ENCODE measurements around the gene POLA2. TPM values are rescaled to one million over a fixed set of nuclear protein-coding genes. Genes with fewer than 3 reads are reported as not detected.
"Not testable (repeated sequence)": the region's sequence is repeated elsewhere in the genome, so short reads cannot be mapped to it uniquely, and the experiment has no call there.

POLA2 gene
- total RNA-seq, 4 donors from 2014 or later, result 7.6 to 11.3 (median 10.4) TPM

- Histone ChIP-seq H3K27me3 (no peaks in the 10 kb centered on the region), H3K27ac (peak overlapping the region in 1 of 3 donors; percentile 27), H3K4me1 (peaks cover 9% of the 10 kb centered on the region in 2 donors), H3K9me3 (no peaks in the 10 kb centered on the region), H3K4me3 (replicated peaks in 1 of 3) (no peak overlapping the region), H3K36me3 (no peaks in the 10 kb centered on the region)
- TF ChIP-seq, protein P1, sequence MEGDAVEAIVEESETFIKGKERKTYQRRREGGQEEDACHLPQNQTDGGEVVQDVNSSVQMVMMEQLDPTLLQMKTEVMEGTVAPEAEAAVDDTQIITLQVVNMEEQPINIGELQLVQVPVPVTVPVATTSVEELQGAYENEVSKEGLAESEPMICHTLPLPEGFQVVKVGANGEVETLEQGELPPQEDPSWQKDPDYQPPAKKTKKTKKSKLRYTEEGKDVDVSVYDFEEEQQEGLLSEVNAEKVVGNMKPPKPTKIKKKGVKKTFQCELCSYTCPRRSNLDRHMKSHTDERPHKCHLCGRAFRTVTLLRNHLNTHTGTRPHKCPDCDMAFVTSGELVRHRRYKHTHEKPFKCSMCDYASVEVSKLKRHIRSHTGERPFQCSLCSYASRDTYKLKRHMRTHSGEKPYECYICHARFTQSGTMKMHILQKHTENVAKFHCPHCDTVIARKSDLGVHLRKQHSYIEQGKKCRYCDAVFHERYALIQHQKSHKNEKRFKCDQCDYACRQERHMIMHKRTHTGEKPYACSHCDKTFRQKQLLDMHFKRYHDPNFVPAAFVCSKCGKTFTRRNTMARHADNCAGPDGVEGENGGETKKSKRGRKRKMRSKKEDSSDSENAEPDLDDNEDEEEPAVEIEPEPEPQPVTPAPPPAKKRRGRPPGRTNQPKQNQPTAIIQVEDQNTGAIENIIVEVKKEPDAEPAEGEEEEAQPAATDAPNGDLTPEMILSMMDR (IDR thresholded peaks at IDR 0.05), result peak; percentile 63 to 87 (median 73)
- TF ChIP-seq POLR2A (IDR thresholded peaks at IDR 0.05), result no peak
- intact Hi-C loops (cut with DNase I), result no loop called here
- 7 to 12% methylated on average over 13 of the region's 13 CpGs for WGBS, 2 donors
- DNase-seq, result peak; percentile 91 to 93
Observed at GRCh38 chr11:65329944-65330403, 68.2 kb downstream of the POLA2 start.

- Histone ChIP-seq H3K4me3 (replicated peaks in 1 of 3) (no peak overlapping the region), H3K9me3 (no peaks in the 10 kb centered on the region), H3K27ac (no peak overlapping the region), H3K36me3 (no peaks in the 10 kb centered on the region), H3K27me3 (no peaks in the 10 kb centered on the region), H3K4me1 (peaks cover 14 to 15% of the 10 kb centered on the region in 2 donors)
- DNase-seq, result no peak
- TF ChIP-seq, protein P1 (IDR thresholded peaks at IDR 0.05), result no peak
- TF ChIP-seq POLR2A (IDR thresholded peaks at IDR 0.05), result no peak
- intact Hi-C loops (cut with DNase I), result no loop called here
- WGBS, 2 donors, result 84 to 92% methylated on average over 7 of the region's 7 CpGs
Observed at GRCh38 chr11:65330544-65330943, 68.8 kb downstream of the POLA2 start.

DNA sequence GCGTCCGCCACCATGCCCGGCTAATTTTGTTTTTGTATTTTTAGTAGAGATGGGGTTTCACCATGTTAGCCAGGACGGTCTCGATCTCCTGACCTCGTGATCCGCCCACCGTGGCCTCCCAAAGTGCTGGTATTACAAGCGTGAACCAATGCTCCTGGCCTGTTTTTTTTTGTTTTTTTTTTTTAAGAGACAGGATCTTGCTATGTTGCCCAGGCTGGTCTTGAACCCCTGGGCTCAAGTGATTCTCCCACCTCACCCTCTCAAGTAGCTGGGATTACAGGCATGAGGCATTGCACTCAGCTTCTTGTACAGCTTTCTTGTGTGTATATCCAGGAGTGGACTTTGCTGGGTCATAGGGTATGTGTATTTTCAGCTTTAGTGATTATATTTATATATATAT lies 70.8 kb downstream of the POLA2 start:
- H3K4me1 ChIP-seq, result peaks cover 11 to 18% of the 10 kb centered on the region in 2 donors
- H3K27me3 ChIP-seq; DNase-seq; H3K9me3 ChIP-seq; intact Hi-C loops (cut with DNase I); H3K4me3 ChIP-seq (replicated peaks in 1 of 3); H3K36me3 ChIP-seq; H3K27ac ChIP-seq: not testable (repeated sequence)
- WGBS, 2 donors, result 92 to 94% methylated on average over 9 of the region's 9 CpGs

DNA sequence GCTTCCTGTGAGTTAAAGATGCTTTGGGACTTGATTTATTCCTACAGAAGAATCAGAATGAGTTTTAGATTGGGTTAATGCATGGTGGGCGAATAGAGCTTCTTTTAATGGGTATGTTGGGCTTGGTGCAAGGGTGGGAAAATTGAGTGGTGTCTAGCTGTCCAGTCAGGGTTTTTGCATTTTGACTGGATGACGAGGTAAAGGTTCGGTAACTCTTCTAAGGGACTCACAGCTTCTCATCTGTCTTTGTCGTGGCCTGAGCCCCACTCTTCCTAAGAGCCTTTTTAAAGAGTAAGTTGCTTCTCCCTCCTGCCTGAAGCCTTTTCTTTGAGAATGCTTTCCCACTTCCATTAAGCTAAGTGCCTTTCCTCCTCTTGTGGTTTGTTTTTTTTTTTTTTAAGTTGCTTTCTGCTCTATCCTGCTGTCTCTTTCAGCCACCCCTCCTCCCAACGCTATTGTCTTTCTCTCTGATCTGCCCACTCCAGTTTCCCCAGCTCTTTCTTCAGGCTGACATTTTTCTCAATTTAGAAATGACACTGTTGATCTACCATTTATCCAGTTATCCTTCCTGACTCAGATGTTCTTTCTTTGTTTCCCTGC lies 73.0 kb downstream of the POLA2 start:
- peaks cover 11 to 15% of the 10 kb centered on the region in 2 donors for H3K4me1 ChIP-seq

DNA sequence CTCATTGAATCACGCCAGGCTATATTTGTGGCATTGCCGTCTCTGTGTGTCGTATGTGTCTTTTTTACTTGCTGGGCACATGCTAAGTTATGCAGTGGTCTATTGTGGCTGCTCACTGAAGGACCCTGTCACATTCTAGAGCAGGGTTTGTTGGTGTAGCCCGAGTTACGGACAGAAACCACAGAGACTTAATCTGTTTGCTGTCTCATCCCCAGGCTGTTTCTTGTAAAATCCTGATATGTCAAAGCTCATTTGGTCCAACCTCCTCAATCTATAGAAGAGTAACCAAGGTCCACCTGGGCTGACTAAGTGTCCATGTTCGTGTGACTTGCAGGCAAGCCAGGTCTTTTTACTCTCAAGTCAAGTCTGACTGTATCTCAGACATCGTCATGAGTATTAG lies 76.9 kb downstream of the POLA2 start:
- TF ChIP-seq POLR2A (IDR thresholded peaks at IDR 0.05), result no peak
- TF ChIP-seq, protein P1 (IDR thresholded peaks at IDR 0.05), result no peak
- 85 to 87% methylated on average over 7 of the region's 7 CpGs for WGBS, 2 donors
- Histone ChIP-seq H3K9me3 (no peaks in the 10 kb centered on the region), H3K27me3 (no peaks in the 10 kb centered on the region), H3K4me3 (replicated peaks in 1 of 3) (no peak overlapping the region), H3K4me1 (peaks cover 11 to 14% of the 10 kb centered on the region in 2 donors), H3K36me3 (peaks cover 32 to 35% of the 10 kb centered on the region in 2 donors), H3K27ac (no peak overlapping the region)
- intact Hi-C loops (cut with DNase I), result no loop called here
- no peak for DNase-seq

More for the DNA sequence above, 73.0 kb downstream of the POLA2 start:
- Histone ChIP-seq H3K4me3 (replicated peaks in 1 of 3) (peak overlapping the region; percentile 13 to 92 (median 82)), H3K36me3 (no peaks in the 10 kb centered on the region), H3K27ac (peak overlapping the region in 1 of 3 donors; percentile 66), H3K27me3 (no peaks in the 10 kb centered on the region), H3K9me3 (no peaks in the 10 kb centered on the region)
- DNase-seq, result no peak
- WGBS, 2 donors, result 13 to 18% methylated on average over 5 of the region's 5 CpGs
- TF ChIP-seq POLR2A (IDR thresholded peaks at IDR 0.05), result no peak
- TF ChIP-seq, protein P1 (IDR thresholded peaks at IDR 0.05), result no peak
- intact Hi-C loops (cut with DNase I), result no loop called here

Measured in thyroid gland (tissue), 4 donors.